SK-N-SH treated with all-trans-retinoic acid at 6 μM for 48 hours (cell line): Measurements from ENCODE around the gene C2orf81.

ENCODE experiments used
- ATAC-seq: fragments of 200-7000 bp; cut with Tn5 transposase; 3 replicates; pipeline ENCODE4 v1.9.1; 2020; ENCODE audit warnings: mild to moderate bottlenecking, moderate library complexity
- BACH2 ChIP-seq: fragments of 250-450 bp; sonication (Bioruptor Pico); IDR thresholded peaks from 2 replicates; pipeline ENCODE4 v1.9.0; 2021; ENCODE audit warnings: mild to moderate bottlenecking, borderline replicate concordance
- CREB5 ChIP-seq: fragments of 250-450 bp; sonication (Bioruptor Pico); IDR thresholded peaks from 2 replicates; pipeline ENCODE4 v1.5.1; 2020; ENCODE audit warnings: low read depth, mild to moderate bottlenecking, moderate library complexity
- CSDC2 ChIP-seq: fragments of 250-450 bp; sonication (Bioruptor Pico); IDR thresholded peaks from 2 replicates; pipeline ENCODE4 v1.5.0; 2020; ENCODE audit warnings: mild to moderate bottlenecking, moderate library complexity
- CSRNP3 ChIP-seq: fragments of 250-450 bp; sonication (Bioruptor Pico); IDR thresholded peaks from 2 replicates; pipeline ENCODE4 v1.5.1; 2021; ENCODE audit warnings: mild to moderate bottlenecking, moderate library complexity
- ESRRG ChIP-seq: fragments of 250-450 bp; sonication (Bioruptor Pico); IDR thresholded peaks from 2 replicates; pipeline ENCODE4 v1.6.1; 2021; ENCODE audit warnings: mild to moderate bottlenecking
- GLIS3 ChIP-seq: fragments of 250-450 bp; sonication (Bioruptor Pico); IDR thresholded peaks from 2 replicates; pipeline ENCODE4 v1.5.0; 2020; ENCODE audit warnings: mild to moderate bottlenecking, moderate library complexity
- ISL1 ChIP-seq: fragments of 250-450 bp; sonication (Bioruptor Pico); IDR thresholded peaks from 2 replicates; pipeline ENCODE4 v2.1.2; 2022; ENCODE audit warnings: mild to moderate bottlenecking, moderate library complexity
- OSR1 ChIP-seq: fragments of 250-450 bp; sonication (Bioruptor Pico); IDR thresholded peaks from 2 replicates; pipeline ENCODE4 v1.8.0; 2022; ENCODE audit warnings: moderate library complexity, mild to moderate bottlenecking, inconsistent platforms
- PATZ1 ChIP-seq: fragments of 250-450 bp; sonication (Bioruptor Pico); IDR thresholded peaks from 2 replicates; pipeline ENCODE4 v1.8.0; 2020; ENCODE audit warnings: mild to moderate bottlenecking, moderate library complexity, borderline replicate concordance
- POU6F1 ChIP-seq: fragments of 250-450 bp; sonication (Bioruptor Pico); IDR thresholded peaks from 2 replicates; pipeline ENCODE4 v1.8.0; 2021; ENCODE audit warnings: low read depth, mild to moderate bottlenecking, moderate library complexity, borderline replicate concordance
- PPARA ChIP-seq: fragments of 250-450 bp; sonication (Bioruptor Pico); IDR thresholded peaks from 2 replicates; pipeline ENCODE4 v1.5.0; 2020; ENCODE audit warnings: mild to moderate bottlenecking, borderline replicate concordance
- RARB ChIP-seq: fragments of 250-450 bp; sonication (Bioruptor Pico); IDR thresholded peaks from 2 replicates; pipeline ENCODE4 v1.8.0; 2021; ENCODE audit warnings: mild to moderate bottlenecking, moderate library complexity
- SNAI2 ChIP-seq: fragments of 250-450 bp; sonication (Bioruptor Pico); IDR thresholded peaks from 2 replicates; pipeline ENCODE4 v1.5.0; 2020; ENCODE audit warnings: mild to moderate bottlenecking, moderate library complexity
- TCF4 ChIP-seq: fragments of 250-450 bp; sonication (Bioruptor Pico); IDR thresholded peaks from 2 replicates; pipeline ENCODE4 v1.8.0; 2021; ENCODE audit warnings: mild to moderate bottlenecking, moderate library complexity, borderline replicate concordance
- TOX ChIP-seq: fragments of 250-450 bp; sonication (Bioruptor Pico); IDR thresholded peaks from 2 replicates; pipeline ENCODE4 v1.8.0; 2021; ENCODE audit warnings: mild to moderate bottlenecking, moderate library complexity, borderline replicate concordance
- TSHZ2 ChIP-seq: fragments of 250-450 bp; sonication (Bioruptor Pico); IDR thresholded peaks from 2 replicates; pipeline ENCODE4 v1.5.0; 2020; ENCODE audit warnings: mild to moderate bottlenecking, moderate library complexity
- ZC3H10 ChIP-seq: fragments of 250-450 bp; sonication (Bioruptor Pico); IDR thresholded peaks from 2 replicates; pipeline ENCODE4 v1.5.1; 2021; ENCODE audit warnings: mild to moderate bottlenecking, moderate library complexity
- ZFP3 ChIP-seq: fragments of 250-450 bp; sonication (Bioruptor Pico); IDR thresholded peaks from 2 replicates; pipeline ENCODE4 v1.5.0; 2020; ENCODE audit warnings: mild to moderate bottlenecking, moderate library complexity
- ZFP30 ChIP-seq: fragments of 450-650 bp; formaldehyde crosslinking; IDR thresholded peaks from 2 replicates; pipeline ENCODE4 v1.5.0; 2022; ENCODE audit warnings: mild to moderate bottlenecking, moderate library complexity
- ZNF565 ChIP-seq: fragments of 450-650 bp; formaldehyde crosslinking; conservative IDR thresholded peaks from 2 replicates; pipeline ENCODE4 v1.5.0; 2020; ENCODE audit warnings: low read depth, mild to moderate bottlenecking, moderate library complexity
- ZNF70 ChIP-seq: fragments of 450-650 bp; formaldehyde crosslinking; IDR thresholded peaks from 2 replicates; pipeline ENCODE4 v1.5.0; 2020; ENCODE audit warnings: mild to moderate bottlenecking, moderate library complexity

C2orf81 gene

GRCh38 chr2:74368499-74368898 is 52.9 kb downstream of the C2orf81 start (continued):
- TF ChIP-seq OSR1 (CRISPR knock-in tag) (no peak), ZNF70 (CRISPR knock-in tag) (no peak), TCF4 (CRISPR knock-in tag) (no peak)

- ATAC-seq, result no peak
- TF ChIP-seq GLIS3 (CRISPR knock-in tag) (no peak), RARB (CRISPR knock-in tag) (no peak), TSHZ2 (CRISPR knock-in tag) (no peak), ZC3H10 (CRISPR knock-in tag) (no peak), CSDC2 (no peak), CREB5 (no peak), POU6F1 (CRISPR knock-in tag) (no peak), ZNF565 (CRISPR knock-in tag) (no peak), ISL1 (CRISPR knock-in tag) (no peak), CSRNP3 (CRISPR knock-in tag) (no peak), BACH2 (no peak), SNAI2 (CRISPR knock-in tag) (no peak), PATZ1 (CRISPR knock-in tag) (no peak), ZFP3 (CRISPR knock-in tag) (no peak), PPARA (CRISPR knock-in tag) (no peak), ZFP30 (CRISPR knock-in tag) (no peak), ESRRG (CRISPR knock-in tag) (no peak), ZNF70 (CRISPR knock-in tag) (no peak)
Measured at GRCh38 chr2:74367789-74368188, 53.6 kb downstream of the C2orf81 start.

GRCh38 chr2:74366036-74366435 is 55.4 kb downstream of the C2orf81 start:
- no peak for ATAC-seq
- TF ChIP-seq TOX (no peak), ESRRG (CRISPR knock-in tag) (no peak)
